Posterior cingulate gyrus (tissue), 11 donors: ENCODE results near the gene CCT7.
A peak's percentile ranks its signal among the peaks of the same experiment; 100 is the strongest.

ENCODE experiments used
- DNase-seq, 10 donors: peaks; one replicate each; pipeline versions ENCODE4 v3.0.0 to v3.0.0-alpha.2; 2020 to 2021; ENCODE audit warnings: mixed read lengths in 3 of 10
- intact Hi-C: fragments of 100-400 bp; cut with DNase I; formaldehyde crosslinking; loops from one replicate; pipeline ENCODE4 v1.15.1; 2023

Gene CCT7

DNA sequence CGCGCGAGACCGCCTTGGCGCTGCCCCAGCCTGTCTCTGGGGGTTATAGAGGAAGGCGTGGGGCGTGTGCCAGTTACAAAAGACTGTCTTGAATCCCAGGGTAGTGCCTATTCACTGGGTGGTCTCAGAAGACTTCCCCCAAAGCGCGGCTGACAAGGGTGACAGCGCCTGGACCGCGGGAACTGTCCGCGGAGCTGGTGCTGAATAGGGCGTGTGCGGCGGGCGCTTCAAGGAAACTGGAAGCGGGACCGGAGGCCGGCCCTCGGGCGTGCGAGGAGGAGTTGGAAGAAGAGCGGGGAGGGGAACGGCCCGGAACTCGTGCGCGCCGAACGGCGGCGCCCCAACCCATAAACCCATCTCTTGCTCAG, 57.0 kb downstream of the CCT7 start:
- intact Hi-C loops = no loop called here
- DNase-seq = peak in 1 of 10 donors; percentile 12

DNA sequence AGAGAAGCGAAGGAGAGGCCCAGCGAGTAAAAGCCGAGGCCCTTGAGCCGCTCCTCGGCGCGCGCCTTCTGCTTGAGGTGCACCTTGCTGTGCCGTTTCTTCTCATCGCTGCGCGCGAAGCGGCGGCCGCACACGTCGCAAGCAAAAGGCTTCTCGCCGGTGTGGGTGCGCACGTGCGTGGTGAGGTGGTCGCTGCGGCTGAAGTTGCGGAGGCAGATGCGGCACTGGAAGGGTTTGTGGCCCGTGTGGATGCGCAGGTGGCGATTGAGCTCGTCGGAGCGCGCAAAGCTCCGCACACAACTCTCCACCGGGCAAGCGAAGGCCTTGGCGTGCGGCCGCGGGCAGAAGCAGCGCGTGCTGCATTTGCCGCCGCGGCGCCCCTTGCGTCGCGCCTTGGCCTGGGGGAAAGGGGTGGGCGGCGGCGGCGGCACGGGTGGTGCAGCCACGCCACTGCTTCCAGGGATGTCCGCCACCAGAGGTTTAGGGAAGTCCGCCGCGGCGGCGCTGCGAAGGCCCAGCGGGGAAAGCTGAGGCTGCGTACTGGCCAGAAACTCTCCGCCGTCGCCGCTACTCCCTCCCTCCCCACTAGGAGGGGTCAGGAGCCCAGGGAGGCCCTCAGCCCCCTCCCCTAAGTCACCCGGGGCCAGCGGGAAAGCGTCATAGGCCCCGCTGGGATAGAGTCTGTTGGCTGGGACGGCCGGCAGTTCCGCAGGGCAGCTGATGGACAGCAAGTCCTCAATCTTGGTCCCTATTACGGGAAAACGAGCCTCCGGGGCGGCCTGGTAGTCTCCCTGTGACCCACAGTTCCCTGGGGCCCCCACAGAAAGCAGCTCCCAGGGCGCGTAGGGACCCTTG, 57.6 kb downstream of the CCT7 start:
- peak in 2 of 10 donors; percentile 70 to 78 for DNase-seq
- intact Hi-C loops = no loop called here

DNA sequence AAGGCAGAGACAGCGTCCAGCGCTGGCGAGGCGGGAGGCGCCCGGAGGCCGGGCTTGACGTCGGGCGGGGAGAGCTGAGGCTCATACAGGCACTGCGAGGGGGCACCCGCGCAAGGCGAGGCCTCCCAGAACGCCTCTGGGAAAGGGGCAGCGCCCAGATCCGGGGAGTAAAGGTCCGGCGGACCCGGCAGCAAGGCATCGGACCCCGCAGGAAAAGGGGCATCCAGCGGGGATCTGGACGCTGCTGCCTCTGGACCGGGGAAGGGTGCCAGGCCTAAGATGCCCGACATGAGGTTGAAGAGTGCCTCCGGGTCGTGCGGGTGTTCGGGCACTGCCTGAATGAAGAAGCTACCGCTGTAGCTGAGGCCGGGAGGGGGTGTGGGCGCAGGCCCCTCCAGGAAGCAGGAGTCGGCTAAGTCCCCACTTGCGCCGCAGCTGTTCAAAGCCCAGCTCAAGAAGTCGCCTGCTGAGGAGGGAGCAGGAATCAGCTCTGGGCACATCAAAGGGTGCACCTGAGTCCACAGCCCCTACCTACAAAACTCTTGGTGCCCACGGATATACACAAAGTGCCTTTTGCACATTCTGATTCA, 58.3 kb downstream of the CCT7 start:
- DNase-seq = peak in 1 of 10 donors; percentile 64

GRCh38 chr2:73292906-73293533, 58.9 kb downstream of the CCT7 start:
- peak in 2 of 10 donors; percentile 9 to 49 for DNase-seq
- intact Hi-C loops = no loop called here

More for the DNA sequence above, 58.3 kb downstream of the CCT7 start:
- intact Hi-C loops = no loop called here

DNA sequence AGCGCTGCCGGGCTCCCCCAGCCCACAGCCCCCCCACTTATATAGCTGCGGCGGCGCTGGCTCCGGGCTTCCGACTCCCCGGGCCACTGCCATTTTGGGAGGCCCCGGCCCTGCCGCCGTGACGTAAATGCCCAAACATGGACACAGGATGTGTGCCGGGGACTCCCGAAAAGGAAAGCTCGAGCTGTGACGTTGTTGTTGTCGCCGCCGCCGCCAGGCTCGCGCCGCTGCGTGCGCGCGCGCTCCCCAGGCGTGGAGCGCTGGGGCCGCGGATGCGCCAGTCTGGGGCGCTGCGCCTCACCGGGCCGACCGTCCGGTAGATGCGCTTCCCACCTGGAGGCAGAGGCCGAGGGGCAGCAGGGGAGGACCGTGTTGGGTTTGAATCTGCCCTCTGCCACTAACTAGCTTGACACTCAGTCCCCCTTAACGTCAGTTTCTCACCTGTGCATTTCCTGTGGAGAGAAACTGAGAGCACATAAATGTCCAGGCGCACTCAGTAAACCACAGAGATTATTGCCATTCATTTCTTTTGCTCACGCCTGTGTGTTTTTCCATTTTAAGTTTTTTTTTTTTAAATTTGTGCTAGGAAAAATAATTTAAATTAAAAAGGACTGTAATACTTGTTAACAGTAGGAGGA, 59.5 kb downstream of the CCT7 start, which contains the start of gene EGR4:
EGR4 (minus strand) TSS at position 15 of the 638 bp plus-strand sequence. CDS start 231 bp downstream, outside the sequence.
- intact Hi-C loops = no loop called here
- peak; percentile 40 to 98 (median 82) for DNase-seq

GRCh38 chr2:73294239-73294638, 60.1 kb downstream of the CCT7 start:
- no peak for DNase-seq
- intact Hi-C loops = no loop called here

DNA sequence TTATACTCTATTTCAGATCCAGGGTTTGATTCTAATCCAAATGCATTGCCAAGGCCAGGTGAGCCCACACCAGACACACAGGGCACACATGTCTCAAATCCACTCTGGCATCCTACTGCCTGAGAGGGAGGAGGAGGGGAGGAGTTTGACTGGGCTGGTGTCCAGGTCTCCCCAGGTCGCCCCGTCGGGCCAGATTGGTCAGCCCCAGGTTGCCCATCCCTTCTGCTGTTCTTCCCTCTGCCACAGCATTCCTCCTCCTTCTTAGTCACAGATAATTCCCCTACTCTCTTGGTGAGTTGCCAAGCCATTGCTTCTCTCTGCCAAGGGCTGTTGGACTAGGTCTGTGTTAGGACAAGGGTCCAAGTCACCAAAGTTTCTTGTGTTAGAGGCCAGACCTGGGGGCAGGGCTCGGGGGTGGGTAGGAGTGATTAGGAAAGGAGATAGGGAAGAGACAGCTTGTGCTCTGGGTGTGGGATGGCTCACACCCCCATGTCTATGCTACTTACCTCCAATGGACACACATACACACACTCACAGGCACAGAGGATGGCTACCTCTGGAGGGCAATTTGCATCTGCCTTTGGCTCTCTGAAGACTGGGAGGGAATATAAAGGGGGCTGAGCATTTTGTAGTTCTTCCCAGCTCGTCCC, 61.8 kb downstream of the CCT7 start:
- no peak for DNase-seq
- intact Hi-C loops = no loop called here

DNA sequence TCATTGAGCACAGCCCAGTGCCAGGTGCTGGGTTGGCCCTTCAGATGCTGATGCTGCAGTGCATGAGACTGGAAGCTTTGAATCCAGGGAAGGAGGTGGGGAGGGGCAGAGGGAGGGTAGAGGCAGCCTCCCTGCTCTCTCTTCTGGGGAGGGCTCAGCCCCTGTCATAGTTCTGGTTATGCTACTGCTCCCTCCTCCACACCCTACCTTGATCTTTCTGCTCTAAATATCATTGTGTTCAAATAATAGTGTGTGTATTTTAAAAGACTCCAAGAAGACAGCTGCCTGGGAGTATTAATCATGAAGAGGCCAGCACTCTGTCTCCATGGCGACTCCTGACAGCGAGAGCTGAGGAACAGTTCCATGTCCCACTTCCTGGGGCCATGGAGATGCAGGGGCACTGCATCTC, 63.0 kb downstream of the CCT7 start:
- peak in 2 of 10 donors; percentile 81 to 83 for DNase-seq
- intact Hi-C loops = no loop called here

DNA sequence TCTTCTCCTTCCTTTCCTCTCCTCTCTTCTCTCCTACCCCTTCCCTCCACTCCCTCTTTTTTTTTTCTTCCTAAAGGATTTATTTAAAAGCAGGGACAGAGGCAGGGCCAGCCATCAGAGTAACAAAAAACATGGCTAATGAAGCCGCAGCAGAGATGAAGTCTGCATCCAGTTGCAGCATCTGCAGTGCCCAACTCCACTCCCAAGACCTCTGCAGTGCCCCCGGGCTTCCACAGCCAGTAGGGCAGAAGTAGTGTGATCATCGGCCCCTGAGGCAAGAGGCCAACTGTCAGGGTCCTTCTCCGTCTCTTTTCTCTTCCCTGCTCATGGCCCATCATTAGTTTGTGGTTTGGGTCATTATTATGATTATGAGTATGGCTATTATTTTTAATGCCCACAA, 63.5 kb downstream of the CCT7 start:
- DNase-seq = no peak
- intact Hi-C loops = no loop called here

DNA sequence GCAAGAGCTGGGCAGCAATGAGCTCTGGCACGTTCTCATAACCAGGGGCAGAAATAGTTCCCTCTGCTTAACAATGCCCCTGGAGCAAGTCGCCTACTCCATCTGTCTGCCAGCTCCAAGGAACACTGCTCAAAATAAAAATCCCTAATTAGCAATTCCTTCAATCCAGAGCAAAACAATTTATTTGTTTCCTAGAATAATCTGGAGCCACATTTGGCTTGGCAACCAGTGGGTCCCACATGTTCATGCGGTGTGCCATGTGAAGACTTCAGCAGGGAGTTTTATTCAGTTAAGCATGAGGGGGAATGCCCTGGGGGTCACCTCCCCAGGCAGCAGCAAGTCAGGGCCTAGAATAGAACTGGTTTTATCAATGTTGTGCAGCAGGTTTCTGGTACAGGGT, 66.8 kb downstream of the CCT7 start:
- DNase-seq = no peak
- intact Hi-C loops = no loop called here

GRCh38 chr2:73301636-73302035, 67.5 kb downstream of the CCT7 start:
- intact Hi-C loops = no loop called here

More at GRCh38 chr2:73301636-73302035, 67.5 kb downstream of the CCT7 start:
- no peak for DNase-seq
